Fibroblast of mammary gland (primary cell): ENCODE measurements around the gene ANKFY1.
A peak's percentile ranks its signal among the peaks of the same experiment; 100 is the strongest.

ENCODE experiments used
- DNase-seq: peaks from one replicate; pipeline ENCODE4 v3.0.0-alpha.2; 2010; ENCODE audit warnings: low read depth
- H3K4me3 ChIP-seq: 2 replicates; pipeline ENCODE4 v1.5.1; 2011; ENCODE audit warnings: low read depth, mild to moderate bottlenecking, low read length, moderate library complexity; ENCODE audit not compliant: control insufficient read depth
- CTCF ChIP-seq: conservative IDR thresholded peaks from 2 replicates; pipeline ENCODE4 v1.5.1; 2011; ENCODE audit warnings: low read depth, low read length, inconsistent platforms; ENCODE audit not compliant: control insufficient read depth, insufficient read depth

The ANKFY1 gene

GRCh38 chr17:4185656-4186055 lies 78.1 kb downstream of the ANKFY1 start:
- TF ChIP-seq CTCF, result no peak
- H3K4me3 ChIP-seq, result no peak overlapping the region
- no peak for DNase-seq

- TF ChIP-seq CTCF, result no peak
- no peak overlapping the region for H3K4me3 ChIP-seq
- no peak for DNase-seq
Measured at GRCh38 chr17:4184811-4185210, 79.0 kb downstream of the ANKFY1 start.

GRCh38 chr17:4182043-4182442 lies 81.7 kb downstream of the ANKFY1 start:
- no peak overlapping the region for H3K4me3 ChIP-seq
- DNase-seq, result no peak
- no peak for TF ChIP-seq CTCF

GRCh38 chr17:4180791-4181190 lies 83.0 kb downstream of the ANKFY1 start:
- DNase-seq, result no peak
- TF ChIP-seq CTCF, result no peak
- H3K4me3 ChIP-seq, result no peak overlapping the region

- DNase-seq, result peak; percentile 55
- H3K4me3 ChIP-seq, result no peak overlapping the region
Measured at GRCh38 chr17:4179071-4179470, 84.7 kb downstream of the ANKFY1 start.

GRCh38 chr17:4178651-4179050 lies 85.1 kb downstream of the ANKFY1 start:
- no peak for TF ChIP-seq CTCF
- no peak overlapping the region for H3K4me3 ChIP-seq
- DNase-seq, result no peak

More at GRCh38 chr17:4179071-4179470, 84.7 kb downstream of the ANKFY1 start:
- TF ChIP-seq CTCF, result no peak

- TF ChIP-seq CTCF, result no peak
- no peak overlapping the region for H3K4me3 ChIP-seq
- DNase-seq, result no peak
Measured at GRCh38 chr17:4177806-4178205, 86.0 kb downstream of the ANKFY1 start.
